Stimulated activated CD8-positive, alpha-beta memory T cell treated with anti-CD3 and anti-CD28 coated beads, Interleukin-15, amount 100 ng/mL, for 48 hours (primary cell): ENCODE results near the gene HPCA.
A peak's percentile ranks its signal among the peaks of the same experiment; 100 is the strongest.

Experiments
- DNase-seq, 2 donors: peaks; one replicate each; pipeline ENCODE4 v3.0.0-alpha.2; 2020; ENCODE audit warnings: low read depth in 2 of 2

HPCA gene

DNA sequence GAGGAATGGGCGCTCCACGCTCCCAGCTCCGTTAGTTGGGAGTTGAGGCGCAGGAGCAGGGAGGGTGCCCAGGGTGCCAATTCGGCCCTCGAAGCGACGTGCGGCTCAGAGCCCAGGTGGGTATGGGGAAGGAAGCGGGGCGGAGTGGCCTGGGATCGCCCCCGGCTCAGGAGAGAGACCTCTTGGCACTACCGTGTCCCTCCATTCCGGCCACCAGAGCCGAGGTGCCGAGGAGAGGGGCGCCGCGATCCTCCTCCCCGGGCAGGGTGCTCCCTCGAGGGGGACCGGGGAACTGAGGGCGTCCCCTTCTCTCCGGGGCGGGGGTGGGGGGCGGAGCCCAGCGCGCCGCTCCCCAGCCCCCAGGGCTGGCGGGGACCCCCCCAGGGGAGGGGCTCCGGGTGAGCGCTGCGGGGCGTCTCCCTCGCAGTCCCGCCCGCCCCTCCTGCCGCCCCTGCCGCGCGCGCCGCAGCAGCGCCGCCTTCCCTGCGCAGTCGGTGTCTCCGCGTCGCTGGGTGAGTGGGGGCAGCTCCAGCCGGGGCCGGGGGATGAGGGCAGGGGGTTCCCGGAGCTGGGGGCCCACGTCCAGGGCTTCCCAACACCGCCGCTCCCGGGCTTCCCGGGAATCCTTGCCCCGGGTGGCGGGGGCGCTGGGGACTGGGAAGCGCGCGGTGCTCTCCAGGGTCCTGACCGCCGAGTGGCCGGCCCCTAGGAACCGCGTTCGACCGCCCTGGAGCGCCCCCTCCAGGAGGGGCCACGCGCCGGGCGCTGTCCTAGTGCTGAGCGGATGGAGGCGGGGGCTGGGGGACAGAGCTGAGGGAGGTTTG lies at the start of gene HPCA:
HPCA (plus strand) TSS at position 488 of the 824 bp plus-strand sequence. CDS start 2,408 bp downstream, outside the sequence.
- peak in 1 of 2 donors; percentile 14 for DNase-seq

GRCh38 chr1:32848354-32849063 lies 37.8 kb upstream of the HPCA start:
- no peak for DNase-seq

- no peak for DNase-seq
Measured at GRCh38 chr1:32855861-32856617, 30.3 kb upstream of the HPCA start.

GRCh38 chr1:32858136-32858535 lies 28.2 kb upstream of the HPCA start:
- DNase-seq: no peak

DNA sequence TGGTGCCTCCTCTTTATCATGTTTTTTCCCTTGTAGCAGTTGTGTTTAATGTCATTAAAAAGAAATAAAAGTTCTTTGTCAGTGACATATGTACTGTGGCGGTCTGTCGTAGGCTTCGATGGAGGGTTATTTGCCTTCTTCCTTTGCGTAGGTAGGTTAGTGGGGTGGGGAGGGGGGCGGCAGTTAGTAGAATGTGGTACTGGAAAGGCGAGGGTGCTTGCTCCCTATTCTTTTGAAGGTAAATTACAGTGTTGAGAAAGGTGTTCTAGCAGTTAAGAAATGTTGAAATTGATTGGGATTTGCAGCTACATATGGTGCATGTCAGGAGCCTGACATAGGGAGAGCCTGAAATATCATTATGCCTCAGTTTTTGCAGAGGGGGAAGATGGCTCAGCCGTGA lies 27.5 kb upstream of the HPCA start:
- no peak for DNase-seq

DNA sequence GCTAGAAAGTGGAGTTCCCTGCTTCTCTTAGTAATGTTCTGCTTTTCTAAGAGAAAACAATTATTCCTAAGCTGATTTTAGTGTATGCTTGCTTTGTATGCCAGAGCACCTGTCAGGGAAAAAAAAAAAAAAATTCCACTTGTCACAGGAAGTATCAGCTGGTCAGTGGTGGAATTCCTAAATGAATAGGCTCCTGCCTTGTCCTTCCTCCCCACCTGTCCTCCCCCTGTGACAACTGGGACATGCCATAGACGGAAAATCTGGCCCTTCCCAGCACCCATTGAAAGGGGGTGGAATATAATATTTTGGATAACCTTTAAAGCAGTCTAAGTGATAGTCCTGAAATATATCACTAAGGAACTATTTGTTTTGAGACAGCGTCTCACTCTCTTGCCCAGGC lies 26.4 kb upstream of the HPCA start:
- no peak for DNase-seq

GRCh38 chr1:32860566-32860965 lies 25.7 kb upstream of the HPCA start:
- DNase-seq: no peak

DNA sequence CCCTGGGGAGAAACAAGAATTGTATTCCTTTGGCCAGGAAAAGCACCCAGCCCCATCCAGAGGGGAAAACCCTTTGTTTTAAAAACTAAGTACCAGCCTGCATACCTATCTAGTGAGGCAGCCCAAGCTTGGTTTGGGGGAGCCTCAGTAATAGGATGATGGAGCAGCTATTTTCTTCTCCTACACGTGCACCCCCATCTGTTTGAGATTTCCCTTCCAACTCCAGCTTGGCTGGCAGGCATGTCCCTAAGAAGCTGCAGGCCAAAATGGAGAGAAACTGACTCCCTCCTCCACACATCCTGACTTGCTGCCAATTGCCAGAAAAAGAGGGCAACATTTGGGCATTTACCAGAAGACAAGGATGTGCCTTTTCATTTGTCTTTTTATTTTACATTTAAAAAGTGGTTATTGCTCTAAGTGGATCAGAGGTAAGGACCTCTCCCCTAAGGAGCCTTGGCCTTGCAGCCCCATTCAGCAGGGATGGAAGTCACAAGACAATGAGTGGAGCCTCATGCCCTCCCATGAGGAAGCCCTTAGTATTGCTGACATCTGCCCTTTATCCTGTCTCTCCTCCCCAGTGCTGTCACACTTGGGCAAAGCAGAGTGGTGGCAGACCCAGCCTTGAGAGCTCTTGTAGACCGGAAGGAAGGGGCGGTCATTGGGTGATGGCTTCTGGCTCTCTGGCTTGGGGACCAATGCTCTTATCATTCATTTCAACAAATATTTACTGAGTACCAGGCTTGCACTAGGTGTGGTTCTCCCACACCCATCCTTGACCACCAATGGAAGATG lies 24.2 kb upstream of the HPCA start:
- no peak for DNase-seq

DNA sequence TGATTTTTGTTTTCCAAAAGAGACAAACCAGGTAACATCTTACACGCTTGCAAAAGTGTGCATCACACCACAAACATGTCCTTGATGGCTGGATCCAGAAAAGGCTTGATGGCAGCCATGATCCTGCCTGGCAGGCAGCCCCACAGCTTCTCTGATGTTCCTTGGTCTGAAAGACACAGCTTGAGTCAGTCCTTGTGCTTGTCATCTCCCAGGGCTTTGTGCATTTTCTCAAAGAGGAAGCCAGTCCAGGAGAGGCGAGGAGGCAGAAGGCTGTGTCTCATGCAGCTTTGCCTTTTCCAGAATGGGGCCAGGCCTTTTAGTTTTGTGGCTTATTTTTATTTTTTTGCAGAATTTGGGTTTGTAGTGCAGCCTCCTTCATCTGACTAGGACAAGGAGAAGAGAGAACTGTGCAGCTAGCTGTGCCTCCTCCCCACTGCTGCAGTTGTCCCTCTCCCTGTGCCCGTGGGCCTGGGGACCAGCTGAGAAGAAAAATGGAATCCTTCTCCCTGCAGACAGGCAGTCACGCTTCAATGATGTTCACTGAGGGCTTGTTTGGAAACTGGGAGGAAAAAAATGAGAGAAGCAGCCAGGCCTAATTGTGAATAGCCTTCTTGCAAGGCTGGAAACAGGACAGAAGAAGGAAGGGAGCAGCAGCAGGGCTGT lies 22.9 kb upstream of the HPCA start:
- no peak for DNase-seq

DNA sequence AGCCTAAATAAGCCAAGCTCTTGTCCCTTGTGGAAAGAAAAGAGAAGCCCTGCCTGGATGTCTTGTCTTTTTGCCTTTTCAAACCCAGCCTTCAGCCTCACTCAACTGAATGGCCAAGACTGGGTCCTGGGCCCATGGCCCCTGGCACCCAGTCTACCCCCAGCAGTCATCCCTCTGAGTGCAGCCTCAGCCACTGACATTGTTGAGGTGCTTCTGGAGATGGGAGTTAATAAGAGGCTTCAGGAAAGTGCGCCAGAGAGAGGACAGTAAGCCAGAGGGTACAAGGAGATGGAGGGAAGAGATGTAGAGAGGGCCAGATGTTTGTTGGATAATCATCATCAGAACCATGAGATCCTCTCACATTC lies 22.4 kb upstream of the HPCA start:
- DNase-seq: no peak

DNA sequence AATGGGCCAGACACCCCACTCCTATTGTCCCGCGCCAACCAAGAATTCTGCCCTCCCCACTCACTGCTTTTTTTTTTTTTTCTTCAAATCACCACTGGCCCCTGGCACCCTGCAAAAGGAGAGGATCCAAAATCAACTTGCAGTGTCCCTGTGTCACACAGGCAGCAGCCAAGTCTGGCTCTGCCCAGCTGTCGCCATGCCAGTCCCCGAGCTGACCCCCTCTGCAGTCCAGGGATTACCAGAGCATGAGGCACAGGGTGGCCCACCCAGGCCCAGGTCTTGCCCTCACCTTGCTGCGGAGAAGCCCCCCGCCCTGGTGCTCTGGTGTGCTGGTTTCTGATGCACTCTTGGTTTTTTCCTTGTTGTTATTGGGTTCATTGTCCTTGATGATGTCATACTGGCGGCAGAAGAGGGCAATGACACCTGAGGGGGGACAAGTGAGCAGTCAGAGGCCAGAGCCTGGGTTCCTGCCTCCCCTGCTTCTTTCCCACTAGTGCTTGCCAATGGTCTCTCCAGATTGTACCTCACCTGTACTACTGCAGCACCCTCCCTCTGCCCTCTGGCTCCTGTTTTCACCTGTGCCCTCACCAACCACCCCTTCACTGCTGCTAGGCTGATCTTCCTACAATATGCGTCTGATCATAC lies 21.8 kb upstream of the HPCA start:
- no peak for DNase-seq

DNA sequence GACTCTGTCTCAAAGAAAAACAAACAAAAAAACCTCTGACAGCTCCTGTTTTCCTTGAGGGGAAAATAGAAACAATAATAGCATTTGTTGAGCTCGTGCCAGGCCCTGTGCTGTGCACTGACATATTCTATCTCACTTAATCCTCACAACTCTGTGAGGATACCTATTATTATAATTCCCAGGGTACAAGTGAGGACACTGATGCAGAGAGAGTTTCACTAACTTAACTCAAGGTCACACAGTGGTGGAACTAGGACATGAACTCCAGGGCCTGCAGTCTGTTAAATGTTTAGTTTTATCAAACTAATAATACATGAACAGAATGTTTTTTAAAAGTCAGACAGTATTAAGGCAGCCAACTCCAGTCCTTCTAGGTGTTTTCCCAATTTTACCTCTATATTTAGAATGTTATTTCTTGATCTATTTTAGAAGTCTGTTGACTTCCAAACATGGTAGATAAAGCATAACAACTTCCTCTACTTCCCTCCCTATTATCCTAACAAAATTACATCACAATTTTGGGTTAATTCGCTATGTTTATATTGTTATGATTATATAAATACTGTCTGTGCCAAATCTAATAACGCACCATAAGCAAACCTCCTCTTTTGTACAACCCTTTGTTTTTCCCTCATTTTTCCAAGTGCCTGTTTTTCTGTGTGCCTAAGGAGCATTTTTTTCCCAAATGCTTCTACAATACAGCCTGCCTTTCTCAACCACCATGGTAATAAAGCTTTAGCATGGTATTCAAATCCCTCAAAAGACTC lies 20.5 kb upstream of the HPCA start:
- no peak for DNase-seq

GRCh38 chr1:32867151-32867550 lies 19.1 kb upstream of the HPCA start:
- DNase-seq: no peak

GRCh38 chr1:32867671-32868070 lies 18.6 kb upstream of the HPCA start:
- DNase-seq: no peak

- no peak for DNase-seq
Measured at GRCh38 chr1:32868085-32868484, 18.2 kb upstream of the HPCA start.

DNA sequence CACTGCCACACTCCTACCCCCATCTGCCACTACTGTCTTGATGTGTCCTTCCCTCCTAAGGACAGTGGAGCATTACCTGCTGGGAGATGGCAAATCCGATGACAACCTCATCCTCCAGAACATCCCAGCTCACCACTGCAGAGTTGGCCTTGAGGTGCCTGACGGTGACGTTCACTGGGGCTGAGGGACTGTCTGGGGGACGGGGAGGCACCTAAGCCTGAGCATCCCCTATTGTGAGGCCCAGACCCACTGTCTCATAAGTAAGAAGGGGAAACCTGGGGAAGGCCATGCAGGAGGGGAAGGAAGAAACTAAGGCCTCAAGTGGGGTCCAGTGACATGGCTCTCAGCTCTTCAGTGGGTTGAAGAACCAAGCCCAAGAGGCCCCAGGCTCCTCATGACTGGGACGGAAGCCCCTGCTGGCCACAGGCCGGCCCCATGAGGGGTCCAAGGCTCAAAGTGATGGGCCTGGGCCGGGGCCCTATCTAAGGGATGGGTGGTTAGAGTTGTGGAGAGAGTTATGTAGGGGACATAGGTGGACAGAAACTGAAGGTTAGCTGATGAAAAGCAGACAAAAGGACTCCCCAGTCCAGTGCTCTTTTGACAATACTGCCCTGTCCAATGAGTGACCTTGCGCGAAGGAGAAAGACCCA lies 17.4 kb upstream of the HPCA start:
- DNase-seq: no peak

GRCh38 chr1:32869923-32870614 lies 16.2 kb upstream of the HPCA start:
- no peak for DNase-seq

DNA sequence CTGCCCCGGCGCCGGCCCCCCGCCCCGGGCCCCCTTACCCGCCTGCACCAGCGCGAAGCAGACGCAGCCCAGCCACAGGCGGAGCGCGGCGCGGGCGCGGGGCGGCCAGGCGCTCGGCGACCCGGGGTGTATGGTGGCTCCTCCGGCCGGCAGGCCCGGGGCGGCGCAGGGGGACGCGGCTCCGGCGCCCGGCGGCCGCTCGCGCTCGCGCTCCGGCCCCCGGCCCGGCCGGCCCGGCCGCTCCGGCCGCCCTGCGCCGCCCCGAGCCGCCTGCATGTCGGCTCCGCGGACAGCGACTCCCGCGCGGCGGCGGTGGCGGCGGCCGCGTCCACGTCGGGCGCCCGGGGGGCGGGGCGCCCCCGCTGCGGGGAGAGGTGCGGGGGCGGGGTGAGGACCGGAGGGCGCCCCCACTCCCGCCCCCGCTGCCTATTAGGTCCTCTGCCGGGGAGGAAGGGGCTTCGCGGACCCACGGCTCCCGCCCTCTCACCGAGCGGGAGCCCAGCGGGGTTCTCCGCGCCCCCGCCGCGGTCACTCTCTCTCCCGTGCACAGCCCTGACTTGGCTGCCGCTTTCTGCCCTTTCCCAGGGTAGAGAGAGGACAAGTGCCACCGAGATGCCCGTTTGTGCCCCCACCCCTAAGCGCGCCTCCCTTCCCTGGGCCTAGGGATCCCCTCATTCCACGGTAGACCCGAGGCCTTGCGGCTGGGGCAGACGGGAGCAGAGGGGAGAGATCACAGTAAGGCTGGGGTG lies 15.5 kb upstream of the HPCA start, which contains the start of gene FNDC5:
FNDC5 (minus strand) TSS at position 298 of the 749 bp plus-strand sequence.
- DNase-seq: no peak
